Subcutaneous adipose tissue (tissue), 4 donors: Measurements from ENCODE around the gene HSPB1. TPM values are rescaled to one million over a fixed set of nuclear protein-coding genes. Genes with fewer than 3 reads are reported as not detected.

Experiments
- total RNA-seq, 4 donors: library from RNA; depleted of rRNA; stranded (reverse); fragments of >200 nt; gene quantifications; one replicate each; pipeline ENCODE4 v1.1.0, GENCODE V29; 2016
- TF ChIP-seq, protein P1 (sequence below): fragments of 450-650 bp; IDR thresholded peaks from one replicate; pipeline ENCODE4 v1.5.1; 2016; ENCODE audit warnings: low read depth, mild to moderate bottlenecking, control low read depth, antibody characterized with exemption, moderate library complexity

The HSPB1 gene
- total RNA-seq, 4 donors from 2014 or later = 196 to 300 (median 263) TPM

DNA sequence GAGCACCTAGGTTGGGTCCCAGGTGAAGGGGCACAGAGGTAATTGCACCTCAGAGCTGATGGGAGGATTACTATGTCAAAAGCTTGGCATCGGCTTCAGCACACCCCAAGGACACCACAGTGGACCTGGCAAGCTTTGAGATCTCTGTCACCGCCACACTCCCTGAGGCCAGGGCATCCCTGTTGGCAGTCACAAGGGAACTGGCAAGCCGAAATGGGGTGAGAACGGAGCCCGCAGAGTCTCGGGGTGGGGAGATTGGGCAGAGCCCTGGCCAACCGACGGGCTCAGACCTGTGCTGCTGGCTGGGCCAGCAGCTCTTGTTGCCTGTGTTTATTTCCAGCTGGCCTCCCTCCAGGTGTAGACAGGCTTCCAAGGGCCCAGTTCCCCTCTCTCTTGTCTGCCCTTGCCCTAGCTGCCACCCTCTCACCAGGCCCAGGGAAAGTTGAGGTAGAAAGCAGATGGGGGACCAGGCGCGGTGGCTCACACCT, 2.5 kb downstream of the HSPB1 start:
- TF ChIP-seq, protein P1, sequence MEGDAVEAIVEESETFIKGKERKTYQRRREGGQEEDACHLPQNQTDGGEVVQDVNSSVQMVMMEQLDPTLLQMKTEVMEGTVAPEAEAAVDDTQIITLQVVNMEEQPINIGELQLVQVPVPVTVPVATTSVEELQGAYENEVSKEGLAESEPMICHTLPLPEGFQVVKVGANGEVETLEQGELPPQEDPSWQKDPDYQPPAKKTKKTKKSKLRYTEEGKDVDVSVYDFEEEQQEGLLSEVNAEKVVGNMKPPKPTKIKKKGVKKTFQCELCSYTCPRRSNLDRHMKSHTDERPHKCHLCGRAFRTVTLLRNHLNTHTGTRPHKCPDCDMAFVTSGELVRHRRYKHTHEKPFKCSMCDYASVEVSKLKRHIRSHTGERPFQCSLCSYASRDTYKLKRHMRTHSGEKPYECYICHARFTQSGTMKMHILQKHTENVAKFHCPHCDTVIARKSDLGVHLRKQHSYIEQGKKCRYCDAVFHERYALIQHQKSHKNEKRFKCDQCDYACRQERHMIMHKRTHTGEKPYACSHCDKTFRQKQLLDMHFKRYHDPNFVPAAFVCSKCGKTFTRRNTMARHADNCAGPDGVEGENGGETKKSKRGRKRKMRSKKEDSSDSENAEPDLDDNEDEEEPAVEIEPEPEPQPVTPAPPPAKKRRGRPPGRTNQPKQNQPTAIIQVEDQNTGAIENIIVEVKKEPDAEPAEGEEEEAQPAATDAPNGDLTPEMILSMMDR = no peak

DNA sequence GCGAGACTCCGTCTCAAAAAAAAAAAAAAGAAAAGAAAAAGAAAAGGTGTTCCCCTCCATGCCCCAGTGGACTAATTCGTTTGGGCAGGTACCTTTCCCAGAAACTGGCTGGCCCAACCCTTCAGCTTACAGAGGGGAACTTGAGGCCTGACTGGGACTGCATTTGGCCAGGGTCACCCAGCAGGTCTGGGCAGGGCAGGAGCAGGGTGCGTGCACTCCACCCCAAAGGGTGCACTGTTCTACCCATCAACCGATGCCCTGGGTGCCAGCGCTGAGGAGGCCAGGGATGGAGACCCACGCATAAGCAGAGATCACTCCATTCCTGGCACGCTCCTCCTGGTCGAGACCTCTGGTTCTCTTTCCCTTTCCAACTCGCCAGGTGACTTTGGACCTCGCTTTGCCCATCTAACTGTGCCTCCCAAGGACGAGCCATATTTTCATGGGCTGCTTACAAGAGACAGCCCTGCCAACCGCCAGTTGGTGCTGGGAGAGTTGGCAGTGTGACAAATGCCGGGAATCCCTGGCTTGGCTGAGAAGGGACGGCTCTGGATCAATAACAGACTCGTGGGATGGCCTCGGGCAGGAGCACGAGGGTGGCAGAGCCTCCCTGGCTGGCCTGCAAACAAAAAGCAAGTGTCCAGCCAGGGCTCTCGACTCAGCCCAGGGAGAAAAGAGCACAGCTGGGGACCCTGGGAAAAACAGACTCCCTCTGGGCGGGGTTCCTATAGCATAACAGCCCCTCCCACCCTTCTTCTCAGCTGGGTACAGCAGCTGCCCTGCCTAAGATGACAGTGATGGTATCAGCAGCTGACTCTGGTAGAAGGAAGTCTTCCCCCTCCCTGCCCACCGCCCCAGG, 7.9 kb downstream of the HSPB1 start:
- TF ChIP-seq, protein P1 = no peak

DNA sequence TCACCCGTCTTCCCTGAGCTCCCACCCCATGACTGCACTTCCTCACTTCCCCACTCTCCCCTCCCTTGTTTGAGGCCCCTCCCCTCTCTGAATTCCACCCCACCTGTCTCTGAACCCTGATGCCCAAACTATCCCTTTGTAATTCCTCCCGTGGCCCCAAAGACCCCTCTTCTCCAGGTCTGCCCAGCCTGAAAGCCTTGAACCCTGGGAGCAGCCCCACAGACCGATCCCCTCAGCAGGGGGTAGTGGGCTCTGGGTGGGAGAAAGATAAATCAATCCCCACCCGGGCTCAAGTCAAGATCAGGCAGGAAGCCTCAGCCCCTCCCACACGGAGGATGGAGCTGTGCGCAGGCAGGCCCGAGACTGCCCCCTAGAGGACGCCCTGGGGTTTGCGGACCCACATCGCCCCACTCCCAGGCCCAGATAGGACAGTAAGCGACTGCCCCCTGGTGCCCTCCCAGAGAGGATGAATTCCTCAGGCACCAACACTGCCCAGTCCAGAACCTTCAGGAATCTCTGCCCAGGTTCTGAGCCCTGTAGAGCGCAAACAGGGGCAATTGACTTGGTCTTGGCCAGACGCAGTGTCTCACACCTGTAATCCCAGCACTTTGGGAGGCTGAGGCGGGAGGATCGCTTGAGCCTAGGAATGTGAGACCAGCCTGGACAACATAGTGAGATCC, 11.7 kb downstream of the HSPB1 start:
- TF ChIP-seq, protein P1 = no peak

DNA sequence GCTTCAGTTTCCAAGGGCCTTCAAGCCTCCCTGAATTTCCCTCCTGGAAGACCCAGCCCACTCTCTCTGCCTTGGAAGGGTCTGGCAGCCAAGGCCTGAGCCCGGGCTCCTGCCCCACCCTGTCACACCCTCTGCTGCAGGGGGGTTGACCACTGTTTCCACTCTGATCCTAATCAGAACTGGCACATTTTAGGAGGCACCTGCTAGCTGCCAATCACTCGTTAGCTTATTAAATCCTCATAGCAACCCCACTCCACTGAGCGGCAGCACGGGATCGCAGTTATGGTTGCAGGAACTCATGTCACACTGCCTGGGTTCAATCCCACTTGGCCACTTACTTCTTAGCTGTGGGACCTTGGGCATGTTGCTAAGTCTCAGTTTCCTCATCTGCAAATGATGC, 12.9 kb downstream of the HSPB1 start:
- TF ChIP-seq, protein P1 = no peak

DNA sequence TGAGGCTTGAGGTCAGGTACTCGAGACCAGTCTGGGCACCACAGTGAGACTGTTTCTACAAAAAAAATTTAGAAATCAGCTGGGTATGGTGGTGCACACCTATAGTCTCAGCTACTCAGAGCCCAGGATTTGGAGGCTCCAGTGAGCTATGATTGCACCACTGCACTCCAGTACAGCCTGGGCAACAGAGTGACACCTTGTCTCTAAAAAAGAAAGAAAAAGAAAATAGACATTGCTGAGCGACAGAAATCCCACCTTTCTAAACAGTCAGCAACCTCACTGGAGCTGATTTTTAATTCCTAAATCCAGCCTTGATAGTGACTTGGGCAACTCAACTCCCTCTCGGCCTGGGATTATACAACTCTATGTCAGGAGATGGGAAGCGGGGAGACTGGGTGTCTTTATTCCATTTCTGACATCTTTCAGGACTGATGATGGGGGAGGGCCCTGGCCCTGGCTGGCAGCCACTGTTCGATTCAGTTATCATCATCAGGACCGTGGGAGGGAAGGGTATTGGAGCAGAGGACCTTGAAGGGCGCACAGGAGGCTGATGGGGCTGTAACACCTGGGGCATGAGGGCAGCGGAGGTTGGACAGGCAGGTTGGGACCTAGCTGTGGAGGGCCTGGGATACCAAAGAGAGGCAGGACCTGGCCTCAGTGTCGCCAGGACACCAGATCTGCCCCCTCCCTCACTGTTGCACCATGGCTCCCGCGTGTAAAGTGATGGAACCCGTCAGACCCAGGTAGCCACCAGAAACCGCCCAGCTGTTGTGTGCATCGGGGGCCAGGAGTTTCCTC, 14.7 kb downstream of the HSPB1 start:
- TF ChIP-seq, protein P1 = no peak

DNA sequence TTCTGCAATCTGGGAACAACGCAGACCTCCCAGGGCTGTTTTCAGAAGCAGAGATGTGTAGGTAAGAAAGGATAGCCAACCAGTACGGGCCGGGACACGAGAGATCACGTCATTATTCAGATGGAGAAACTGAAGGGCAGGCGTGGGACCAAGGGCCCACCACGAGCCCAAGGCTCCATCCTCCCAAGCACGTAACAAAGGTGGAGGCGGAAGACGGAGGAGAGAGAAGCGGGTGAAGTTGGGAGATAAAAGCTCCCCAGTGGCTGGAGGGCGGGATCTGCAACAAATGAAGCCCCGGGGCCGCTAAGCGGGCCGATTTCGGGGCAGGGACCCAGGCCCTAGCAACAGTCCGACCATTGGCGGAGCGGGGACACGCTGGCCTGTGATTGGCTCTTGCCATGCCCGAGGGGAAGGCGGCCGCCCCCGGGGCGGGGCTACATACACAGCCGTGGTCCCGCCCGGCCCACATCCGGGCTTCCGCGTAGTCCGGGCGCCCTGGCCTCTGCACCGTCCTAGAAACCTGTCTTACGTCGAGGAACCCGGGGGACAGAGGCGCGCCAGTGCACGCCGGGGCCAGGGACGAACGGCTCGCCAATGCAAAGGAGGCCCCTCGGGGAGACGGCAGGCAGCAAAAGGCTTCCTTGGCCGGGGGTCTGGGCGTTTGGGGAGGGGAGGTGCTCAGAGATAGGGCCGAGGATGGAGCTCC, 15.5 kb downstream of the HSPB1 start:
- TF ChIP-seq, protein P1 = no peak
